Measurements from ENCODE around the gene ZCCHC10.
"Not testable (repeated sequence)": the region's sequence is repeated elsewhere in the genome, so short reads cannot be mapped to it uniquely, and the experiment has no call there.

The ZCCHC10 gene

GRCh38 chr5:132972436-132972828 lies 53.9 kb downstream of the ZCCHC10 start:
- not testable (repeated sequence) for DNase-seq

- no peak for DNase-seq
These were observed 54.6 kb downstream of the ZCCHC10 start for GRCh38 chr5:132971483-132972435.

- DNase-seq = no peak
These were observed 61.2 kb downstream of the ZCCHC10 start for GRCh38 chr5:132965120-132965519.

GRCh38 chr5:132963171-132964104 lies 62.9 kb downstream of the ZCCHC10 start, which contains the start of gene AFF4:
Gene AFF4 (minus strand): TSS chr5:132963634. CDS start chr5:132937189, 26,445 bp downstream.
- DNase-seq = peak; percentile 85

GRCh38 chr5:132962429-132963021 lies 63.8 kb downstream of the ZCCHC10 start:
- peak; percentile 24 for DNase-seq

GRCh38 chr5:132961887-132962286 lies 64.5 kb downstream of the ZCCHC10 start:
- DNase-seq = no peak

- not testable (repeated sequence) for DNase-seq
These were observed 65.1 kb downstream of the ZCCHC10 start for GRCh38 chr5:132961123-132961815.

GRCh38 chr5:132956166-132956799 lies 70.1 kb downstream of the ZCCHC10 start:
- not testable (repeated sequence) for DNase-seq

- no peak for DNase-seq
These were observed 72.6 kb downstream of the ZCCHC10 start for GRCh38 chr5:132953710-132954109.

- DNase-seq = no peak
These were observed 73.5 kb downstream of the ZCCHC10 start for GRCh38 chr5:132952829-132953228.

- DNase-seq = no peak
These were observed 74.5 kb downstream of the ZCCHC10 start for GRCh38 chr5:132951897-132952296.

GRCh38 chr5:132949136-132949535 lies 77.2 kb downstream of the ZCCHC10 start:
- no peak for DNase-seq

- DNase-seq = no peak
These were observed 78.7 kb downstream of the ZCCHC10 start for GRCh38 chr5:132947671-132948070.
